Measurements from ENCODE around the gene GCNT1. TPM values are rescaled to one million over a fixed set of nuclear protein-coding genes. Genes with fewer than 3 reads are reported as not detected.

The GCNT1 gene
- polyA plus RNA-seq, 1 of the 3 experiments (the other 2 are of a cell fraction): 0.76 TPM

GRCh38 chr9:76529653-76530052, 70.7 kb downstream of the GCNT1 start:
- Histone ChIP-seq H3K79me2 (ENCODE audit: insufficient read depth) (no peaks in the 10 kb centered on the region), H3K4me2 (no peak overlapping the region), H3K9ac (no peak overlapping the region), H3K4me3 (ENCODE audit: low read depth in 2 of 2, low read length in 1 of 2) (no peak overlapping the region), H2AFZ (ENCODE audit: low read depth) (no peak overlapping the region), H3K27ac (ENCODE audit: low read depth in 2 of 2, low read length in 1 of 2) (no peak overlapping the region), H3K9me3 (no peaks in the 10 kb centered on the region), H3K27me3 (ENCODE audit: insufficient read depth) (peaks cover 41% of the 10 kb centered on the region; the same call in 1 of the 2 replicates), H3K4me1 (ENCODE audit: control insufficient read depth in 1 of 2, insufficient read depth in 2 of 2, low read depth in 1 of 2, low read length in 1 of 2) (no peaks in the 10 kb centered on the region), H3F3A (replicated peaks; ENCODE audit: insufficient read depth) (no peaks in the 10 kb centered on the region), H3K36me3 (replicated peaks in 1 of 2; ENCODE audit: control insufficient read depth in 1 of 2, insufficient read depth in 2 of 2, low read length in 1 of 2) (no peaks in the 10 kb centered on the region), H3K9me2 (no peaks in the 10 kb centered on the region), H4K20me1 (ENCODE audit: insufficient read depth) (no peaks in the 10 kb centered on the region)
- no peak for DNase-seq
- TF ChIP-seq REST (IDR thresholded peaks at IDR 0.05; ENCODE audit: low read depth, low read length) (no peak), CHD2 (IDR thresholded peaks at IDR 0.05; ENCODE audit: low read length, partially characterized antibody) (no peak), YY1 (IDR thresholded peaks at IDR 0.05; ENCODE audit: low read depth) (no peak), SIN3A (IDR thresholded peaks at IDR 0.05; ENCODE audit: borderline replicate concordance, low read depth, low read length) (no peak)
- TF ChIP-seq, protein P1, sequence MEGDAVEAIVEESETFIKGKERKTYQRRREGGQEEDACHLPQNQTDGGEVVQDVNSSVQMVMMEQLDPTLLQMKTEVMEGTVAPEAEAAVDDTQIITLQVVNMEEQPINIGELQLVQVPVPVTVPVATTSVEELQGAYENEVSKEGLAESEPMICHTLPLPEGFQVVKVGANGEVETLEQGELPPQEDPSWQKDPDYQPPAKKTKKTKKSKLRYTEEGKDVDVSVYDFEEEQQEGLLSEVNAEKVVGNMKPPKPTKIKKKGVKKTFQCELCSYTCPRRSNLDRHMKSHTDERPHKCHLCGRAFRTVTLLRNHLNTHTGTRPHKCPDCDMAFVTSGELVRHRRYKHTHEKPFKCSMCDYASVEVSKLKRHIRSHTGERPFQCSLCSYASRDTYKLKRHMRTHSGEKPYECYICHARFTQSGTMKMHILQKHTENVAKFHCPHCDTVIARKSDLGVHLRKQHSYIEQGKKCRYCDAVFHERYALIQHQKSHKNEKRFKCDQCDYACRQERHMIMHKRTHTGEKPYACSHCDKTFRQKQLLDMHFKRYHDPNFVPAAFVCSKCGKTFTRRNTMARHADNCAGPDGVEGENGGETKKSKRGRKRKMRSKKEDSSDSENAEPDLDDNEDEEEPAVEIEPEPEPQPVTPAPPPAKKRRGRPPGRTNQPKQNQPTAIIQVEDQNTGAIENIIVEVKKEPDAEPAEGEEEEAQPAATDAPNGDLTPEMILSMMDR (IDR thresholded peaks at IDR 0.05): no peak
- 11% methylated on average over 5 of the region's 5 CpGs for WGBS (ENCODE audit: low lambda C conversion rate)
- ChIA-PET POLR2A (no interaction called here), CTCF (no interaction called here)

DNA sequence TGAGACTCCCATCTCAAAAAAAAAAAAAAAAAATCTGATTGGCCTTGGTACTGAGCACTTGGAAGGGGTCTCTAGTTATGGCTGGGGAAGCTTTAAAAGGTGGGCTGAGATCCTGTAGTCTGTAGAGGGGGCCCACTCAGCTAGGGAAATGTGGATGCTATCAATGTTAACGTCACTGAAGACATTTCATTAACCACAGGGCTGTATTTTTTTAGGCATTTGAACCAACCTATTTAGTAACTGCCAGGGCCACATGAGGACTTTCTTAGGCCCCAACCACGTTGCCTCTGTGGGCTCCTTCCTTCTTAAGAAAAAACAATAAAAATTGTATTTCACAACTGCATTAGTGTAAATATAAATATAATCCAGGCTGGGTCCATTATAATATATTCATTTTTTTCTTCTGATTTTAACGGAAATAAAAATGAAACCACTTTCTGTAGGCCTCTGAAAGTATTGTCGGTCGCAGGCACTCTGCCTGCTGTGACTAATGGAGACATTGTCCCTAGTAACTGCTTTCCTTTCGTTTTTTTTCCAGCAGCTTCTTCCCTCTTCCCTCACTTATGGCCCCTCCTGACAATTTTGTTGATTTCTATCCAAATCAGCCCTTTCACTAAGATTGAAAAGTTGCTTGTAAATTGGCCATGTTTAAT, 71.6 kb downstream of the GCNT1 start:
- Histone ChIP-seq H3K4me2 (0 out of 2 replicates have a peak overlapping the region, but pooled peaks have one; percentile 1), H2AFZ (ENCODE audit: low read depth) (0 out of 2 replicates have a peak overlapping the region, but pooled peaks have one; percentile 0), H3K4me1 (ENCODE audit: control insufficient read depth in 1 of 2, insufficient read depth in 2 of 2, low read depth in 1 of 2, low read length in 1 of 2) (no peaks in the 10 kb centered on the region), H3K79me2 (ENCODE audit: insufficient read depth) (no peaks in the 10 kb centered on the region), H3K4me3 (ENCODE audit: low read depth in 2 of 2, low read length in 1 of 2) (no peak overlapping the region), H3K27me3 (ENCODE audit: insufficient read depth) (peaks cover 34% of the 10 kb centered on the region; the same call in 1 of the 2 replicates), H3K9me2 (no peaks in the 10 kb centered on the region), H3K36me3 (replicated peaks in 1 of 2; ENCODE audit: control insufficient read depth in 1 of 2, insufficient read depth in 2 of 2, low read length in 1 of 2) (no peaks in the 10 kb centered on the region), H3K9ac (no peak overlapping the region), H3K27ac (ENCODE audit: low read depth in 2 of 2, low read length in 1 of 2) (no peak overlapping the region), H4K20me1 (ENCODE audit: insufficient read depth) (no peaks in the 10 kb centered on the region), H3F3A (replicated peaks; ENCODE audit: insufficient read depth) (no peaks in the 10 kb centered on the region), H3K9me3 (no peaks in the 10 kb centered on the region)
- WGBS (ENCODE audit: low lambda C conversion rate): 22% methylated on average over 6 of the region's 6 CpGs
- TF ChIP-seq RFX5 (IDR thresholded peaks at IDR 0.05; ENCODE audit: low read length): no peak
- TF ChIP-seq RXRA (IDR thresholded peaks at IDR 0.05; ENCODE audit: borderline replicate concordance, low read depth): no peak
- no peak for TF ChIP-seq RAD21 (IDR thresholded peaks at IDR 0.05; ENCODE audit: low read length)
- TF ChIP-seq FOXM1 (IDR thresholded peaks at IDR 0.05; ENCODE audit: low read depth): no peak
- no peak for TF ChIP-seq FOXJ3 (CRISPR knock-in tag; IDR thresholded peaks at IDR 0.05)
- no peak for TF ChIP-seq JUND (IDR thresholded peaks at IDR 0.05)
- no peak for TF ChIP-seq NFIC (IDR thresholded peaks at IDR 0.05; ENCODE audit: borderline replicate concordance)
- no peak for TF ChIP-seq TEAD4 (IDR thresholded peaks at IDR 0.05; ENCODE audit: borderline replicate concordance, insufficient read depth)
- TF ChIP-seq CHD2 (IDR thresholded peaks at IDR 0.05; ENCODE audit: low read length, partially characterized antibody): no peak
- no peak for TF ChIP-seq GATA2 (CRISPR knock-in tag; IDR thresholded peaks at IDR 0.05)
- no peak for TF ChIP-seq ELF1 (IDR thresholded peaks at IDR 0.05)
- TF ChIP-seq EP300 (IDR thresholded peaks at IDR 0.05; ENCODE audit: borderline replicate concordance in 1 of 2, low read depth in 1 of 2, low read length in 1 of 2): no peak
- ChIA-PET CTCF (no interaction called here), POLR2A (no interaction called here)
- no peak for DNase-seq

All from SK-N-SH (cell line).